HFFc6 (cell line): ENCODE results near the gene DENND1C. TPM values are rescaled to one million over a fixed set of nuclear protein-coding genes. Genes with fewer than 3 reads are reported as not detected.

Experiments used
- DNase-seq: peaks from one replicate; pipeline ENCODE4 v3.0.0-alpha.2; 2018
- H3K27ac Mint-ChIP-seq: 2 replicates; pipeline ENCODE4 v1.8.0; 2020; ENCODE audit warnings: mild to moderate bottlenecking, mixed read lengths
- H3K27me3 Mint-ChIP-seq: 2 replicates; pipeline ENCODE4 v1.8.0; 2021; ENCODE audit warnings: mild to moderate bottlenecking, moderate library complexity, mixed read lengths; ENCODE audit not compliant: insufficient read depth
- H3K36me3 Mint-ChIP-seq: 2 replicates; pipeline ENCODE4 v1.8.0; 2021; ENCODE audit warnings: low read depth, mixed read lengths
- H3K4me1 Mint-ChIP-seq: 2 replicates; pipeline ENCODE4 v1.8.0; 2020; ENCODE audit warnings: low read depth, mixed read lengths
- H3K4me3 Mint-ChIP-seq: 2 replicates; pipeline ENCODE4 v1.8.0; 2020; ENCODE audit warnings: mild to moderate bottlenecking, moderate library complexity, mixed read lengths
- H3K9me3 Mint-ChIP-seq: 2 replicates; pipeline ENCODE4 v1.8.0; 2020; ENCODE audit warnings: mild to moderate bottlenecking, mixed read lengths
- total RNA-seq, 6 experiments: library from RNA; stranded (reverse); fragmentation: NEBNext Ultra II Directional; extraction: Animal tissue kit (Norgen Biotek cat#: 25700); gene quantifications; 2 replicates in 1 of 6; 3 replicates in 5 of 6; pipeline ENCODE4 v1.2.3, GENCODE V29; 2021
- TF ChIP-seq, protein P1 (sequence below): fragments of 200-600 bp; sonication (generic); IDR thresholded peaks from 2 replicates; pipeline ENCODE4 v1.5.0; 2021; ENCODE audit warnings: antibody characterized with exemption, mild to moderate bottlenecking

DENND1C gene
- total RNA-seq, 6 experiments from 2014 or later: not detected

DNA sequence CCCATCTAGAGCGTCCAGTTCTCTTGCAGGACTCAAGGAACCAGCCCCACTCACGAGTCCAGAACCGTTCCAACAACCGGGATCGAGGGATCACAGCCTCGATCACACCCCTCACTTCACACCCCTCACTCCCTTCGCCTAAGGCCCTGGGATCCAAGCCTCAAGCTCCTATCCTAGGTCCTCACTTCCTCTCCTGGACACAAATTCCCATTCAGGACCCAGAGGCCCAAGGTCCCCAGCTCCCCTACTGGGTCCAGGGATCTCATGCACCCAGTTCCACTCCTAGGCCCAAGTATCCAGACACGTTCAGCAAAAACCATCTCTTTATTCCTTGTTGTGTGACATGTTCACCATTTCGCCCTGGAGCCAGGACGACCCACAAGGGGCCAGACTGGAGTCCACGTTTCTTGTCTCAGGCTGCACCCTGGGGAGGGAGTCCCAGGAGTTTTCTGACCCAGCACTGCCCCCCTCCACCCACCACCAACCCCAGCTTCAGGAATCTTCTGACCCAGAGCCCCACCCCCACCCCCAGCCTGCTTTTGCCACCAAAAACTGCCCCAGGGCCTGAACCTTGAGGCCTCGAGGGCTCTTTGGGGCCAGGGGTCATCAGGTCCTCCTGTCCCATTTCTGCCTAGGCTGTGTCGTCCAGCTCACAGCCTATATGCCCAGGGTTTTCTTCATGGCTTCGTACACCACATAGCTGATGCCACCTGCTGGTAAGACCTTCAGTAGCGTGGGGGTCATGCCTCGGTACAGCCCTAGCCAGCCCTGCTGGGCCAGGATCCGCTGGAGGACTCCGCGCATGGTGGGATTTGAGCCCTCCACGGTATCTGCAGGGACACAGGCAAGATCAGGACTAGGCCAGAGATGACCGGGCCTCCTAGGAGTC lies 55.6 kb downstream of the DENND1C start:
- peaks cover 26% of the 10 kb centered on the region for H3K4me1 Mint-ChIP-seq
- TF ChIP-seq, protein P1, sequence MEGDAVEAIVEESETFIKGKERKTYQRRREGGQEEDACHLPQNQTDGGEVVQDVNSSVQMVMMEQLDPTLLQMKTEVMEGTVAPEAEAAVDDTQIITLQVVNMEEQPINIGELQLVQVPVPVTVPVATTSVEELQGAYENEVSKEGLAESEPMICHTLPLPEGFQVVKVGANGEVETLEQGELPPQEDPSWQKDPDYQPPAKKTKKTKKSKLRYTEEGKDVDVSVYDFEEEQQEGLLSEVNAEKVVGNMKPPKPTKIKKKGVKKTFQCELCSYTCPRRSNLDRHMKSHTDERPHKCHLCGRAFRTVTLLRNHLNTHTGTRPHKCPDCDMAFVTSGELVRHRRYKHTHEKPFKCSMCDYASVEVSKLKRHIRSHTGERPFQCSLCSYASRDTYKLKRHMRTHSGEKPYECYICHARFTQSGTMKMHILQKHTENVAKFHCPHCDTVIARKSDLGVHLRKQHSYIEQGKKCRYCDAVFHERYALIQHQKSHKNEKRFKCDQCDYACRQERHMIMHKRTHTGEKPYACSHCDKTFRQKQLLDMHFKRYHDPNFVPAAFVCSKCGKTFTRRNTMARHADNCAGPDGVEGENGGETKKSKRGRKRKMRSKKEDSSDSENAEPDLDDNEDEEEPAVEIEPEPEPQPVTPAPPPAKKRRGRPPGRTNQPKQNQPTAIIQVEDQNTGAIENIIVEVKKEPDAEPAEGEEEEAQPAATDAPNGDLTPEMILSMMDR: peak; percentile 33
- peak overlapping the region; percentile 88 for H3K27ac Mint-ChIP-seq
- peaks cover 12% of the 10 kb centered on the region for H3K36me3 Mint-ChIP-seq
- H3K27me3 Mint-ChIP-seq: peaks cover 7% of the 10 kb centered on the region; the same call in 1 of the 2 replicates
- peak overlapping the region; percentile 69; the same call in 1 of the 2 replicates for H3K4me3 Mint-ChIP-seq
- no peak for DNase-seq
- no peaks in the 10 kb centered on the region for H3K9me3 Mint-ChIP-seq

DNA sequence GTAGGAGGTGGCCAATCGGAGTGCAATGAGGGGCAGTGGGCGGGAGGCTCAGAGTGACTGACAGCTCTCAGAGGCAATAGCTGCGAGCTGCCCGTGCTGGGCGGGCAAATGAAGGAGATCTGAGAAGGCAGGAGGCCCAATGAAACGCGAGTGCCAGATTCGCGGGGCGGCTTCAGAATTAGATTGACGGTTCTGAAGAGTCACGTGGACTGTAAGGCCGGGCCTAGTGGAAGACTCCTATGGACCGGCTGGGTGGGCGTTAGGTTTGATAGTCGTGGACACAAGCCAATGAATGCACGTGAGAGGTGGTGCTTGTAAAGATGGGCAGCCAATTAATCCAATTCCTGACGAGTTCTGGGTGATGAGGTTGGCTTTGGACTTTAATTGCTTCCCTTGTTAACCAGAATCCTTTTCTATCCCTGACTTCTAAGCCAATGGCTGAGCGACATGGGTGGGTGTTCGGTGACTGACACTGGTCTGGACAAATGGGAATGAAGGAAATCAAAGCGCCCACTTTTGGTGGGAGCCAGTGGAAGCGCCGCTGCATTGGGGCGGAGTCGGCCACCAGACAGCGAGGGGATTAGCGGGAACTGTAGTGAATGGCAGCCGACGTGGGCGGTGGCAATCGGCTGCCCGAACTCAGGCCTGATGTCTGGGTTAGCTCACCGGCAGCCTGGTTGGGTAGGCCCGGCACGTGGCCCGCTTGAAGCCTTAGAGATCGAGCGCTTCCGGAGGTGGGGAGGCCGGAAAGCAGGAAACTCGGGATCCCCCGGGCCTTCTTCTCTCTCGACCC lies 56.5 kb downstream of the DENND1C start:
- Mint-ChIP-seq H3K27ac (peak overlapping the region; percentile 88), H3K36me3 (peaks cover 20% of the 10 kb centered on the region), H3K9me3 (no peaks in the 10 kb centered on the region), H3K4me3 (peak overlapping the region; percentile 69), H3K27me3 (peaks cover 5% of the 10 kb centered on the region; the same call in 1 of the 2 replicates), H3K4me1 (peaks cover 26% of the 10 kb centered on the region)
- TF ChIP-seq, protein P1: no peak
- DNase-seq: peak; percentile 100

DNA sequence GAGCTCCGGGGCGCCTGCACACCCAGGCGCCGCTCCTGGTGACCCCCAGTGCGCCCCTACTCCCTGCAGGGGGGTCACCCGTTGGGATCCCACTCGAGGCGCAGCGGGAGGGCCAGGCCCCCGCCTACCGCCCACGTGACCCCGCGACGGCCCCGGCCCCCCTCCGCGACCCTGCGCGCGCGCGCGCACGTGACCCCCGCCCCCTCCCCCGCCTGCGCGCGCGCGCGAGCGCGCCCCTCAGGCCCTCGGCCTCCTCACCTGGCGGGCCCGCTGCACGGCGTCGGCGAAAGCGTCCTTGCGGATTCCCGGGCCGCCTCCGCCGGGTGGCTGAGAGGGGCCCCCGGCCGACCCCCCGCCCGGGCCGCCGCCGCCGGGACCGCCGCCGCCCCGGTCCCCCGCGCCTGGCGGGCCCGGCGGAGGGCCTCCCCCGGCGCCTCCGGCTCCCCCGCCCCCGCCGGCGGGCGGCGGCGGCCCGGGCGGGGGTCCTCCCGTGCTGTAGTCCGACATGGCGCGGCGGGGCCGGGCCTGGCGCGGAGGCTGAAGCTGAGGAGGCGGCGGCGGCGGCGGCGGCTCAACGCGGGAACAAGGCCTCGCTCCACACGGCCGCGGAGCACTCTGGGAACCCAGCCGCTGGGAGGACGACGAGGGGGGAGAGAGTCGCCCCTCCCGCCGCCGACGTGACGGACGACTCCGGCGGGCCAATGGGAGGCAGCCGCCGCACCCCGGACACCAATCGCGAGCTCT lies 57.2 kb downstream of the DENND1C start, which contains the start of gene KHSRP:
Gene KHSRP (minus strand): TSS at position 617 of the 744 bp plus-strand sequence. CDS start 110 bp downstream, at position 507.
- H3K9me3 Mint-ChIP-seq: no peaks in the 10 kb centered on the region
- H3K27ac Mint-ChIP-seq: peak within 1 kb of the TSS; percentile 88
- TF ChIP-seq, protein P1: no peak
- peaks cover 26% of the 10 kb centered on the region for H3K4me1 Mint-ChIP-seq
- peaks cover 23% of the 10 kb centered on the region for H3K36me3 Mint-ChIP-seq
- DNase-seq: no peak
- peaks cover 5% of the 10 kb centered on the region; the same call in 1 of the 2 replicates for H3K27me3 Mint-ChIP-seq
- H3K4me3 Mint-ChIP-seq: peak within 1 kb of the TSS; percentile 96

DNA sequence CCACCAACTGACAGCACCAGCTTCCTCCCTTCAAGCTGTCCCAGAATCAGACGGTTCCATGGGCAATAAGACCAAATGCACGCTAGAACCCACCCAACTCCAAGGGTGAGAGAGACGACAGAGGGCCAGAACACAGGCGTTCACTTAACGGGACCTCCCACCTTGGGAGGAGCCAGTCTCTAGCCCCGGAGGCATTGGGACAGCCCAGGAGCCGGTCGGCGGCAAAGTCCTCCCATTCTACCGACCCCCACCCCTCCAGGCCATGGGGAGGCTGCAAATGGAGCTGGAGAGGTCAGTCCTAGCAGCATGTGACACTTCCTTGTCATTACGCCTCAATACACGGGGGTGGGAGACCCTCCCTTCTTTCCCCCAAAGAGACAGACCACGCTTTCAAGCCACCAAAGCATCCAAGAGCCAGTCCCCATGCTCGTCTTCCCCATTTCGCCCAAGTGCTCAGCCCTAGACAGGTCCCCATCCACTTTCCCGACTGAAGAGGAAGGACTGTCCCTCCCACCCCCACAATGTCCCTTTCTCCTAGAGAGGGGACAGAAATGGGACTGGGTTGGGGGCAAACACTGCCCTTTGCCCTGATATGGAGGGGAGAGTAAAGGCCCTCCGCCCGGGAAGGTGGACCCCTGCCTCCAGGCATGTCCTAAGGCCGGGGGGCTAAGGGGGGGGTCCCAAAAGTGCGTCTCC lies 57.9 kb downstream of the DENND1C start:
- TF ChIP-seq, protein P1: no peak
- Mint-ChIP-seq H3K9me3 (no peaks in the 10 kb centered on the region), H3K4me3 (peak overlapping the region; percentile 96), H3K27me3 (peaks cover 5% of the 10 kb centered on the region; the same call in 1 of the 2 replicates), H3K27ac (peak overlapping the region; percentile 71), H3K4me1 (peaks cover 26% of the 10 kb centered on the region), H3K36me3 (peaks cover 23% of the 10 kb centered on the region)
- DNase-seq: peak; percentile 44
